Osteocyte (in vitro differentiated cells): Measurements from ENCODE around the gene LRRC57. TPM values are rescaled to one million over a fixed set of nuclear protein-coding genes. Genes with fewer than 3 reads are reported as not detected.

Experiments
- DNase-seq: peaks from one replicate; pipeline ENCODE4 v3.0.0; 2021; ENCODE audit warnings: mixed read lengths; ENCODE audit not compliant: unreplicated experiment; ENCODE audit errors: extremely low spot score
- H3K27ac Mint-ChIP-seq: one replicate; pipeline ENCODE4 v1.8.0; 2021; ENCODE audit warnings: mild to moderate bottlenecking, mixed read lengths; ENCODE audit not compliant: unreplicated experiment
- H3K27me3 Mint-ChIP-seq: one replicate; pipeline ENCODE4 v1.8.0; 2021; ENCODE audit warnings: mixed read lengths; ENCODE audit not compliant: unreplicated experiment
- H3K36me3 Mint-ChIP-seq: one replicate; pipeline ENCODE4 v1.8.0; 2021; ENCODE audit warnings: mixed read lengths; ENCODE audit not compliant: unreplicated experiment
- H3K4me1 Mint-ChIP-seq: one replicate; pipeline ENCODE4 v1.8.0; 2021; ENCODE audit warnings: mixed read lengths; ENCODE audit not compliant: unreplicated experiment
- H3K4me3 Mint-ChIP-seq: one replicate; pipeline ENCODE4 v1.8.0; 2021; ENCODE audit warnings: mild to moderate bottlenecking, moderate library complexity, mixed read lengths; ENCODE audit not compliant: unreplicated experiment
- H3K9me3 Mint-ChIP-seq: one replicate; pipeline ENCODE4 v1.8.0; 2021; ENCODE audit warnings: mixed read lengths; ENCODE audit not compliant: unreplicated experiment
- CTCF ChIP-seq: fragments of 200-600 bp; sonication (generic); IDR thresholded peaks from 2 replicates; pipeline ENCODE4 v1.5.0; 2021; ENCODE audit warnings: antibody characterized with exemption, mild to moderate bottlenecking, moderate library complexity
- total RNA-seq: library from RNA; stranded (reverse); gene quantifications from 2 replicates; pipeline ENCODE4 v1.2.1, GENCODE V29; 2021

Gene LRRC57
- total RNA-seq, 1 donor from 2014 or later = 38.9 TPM

DNA sequence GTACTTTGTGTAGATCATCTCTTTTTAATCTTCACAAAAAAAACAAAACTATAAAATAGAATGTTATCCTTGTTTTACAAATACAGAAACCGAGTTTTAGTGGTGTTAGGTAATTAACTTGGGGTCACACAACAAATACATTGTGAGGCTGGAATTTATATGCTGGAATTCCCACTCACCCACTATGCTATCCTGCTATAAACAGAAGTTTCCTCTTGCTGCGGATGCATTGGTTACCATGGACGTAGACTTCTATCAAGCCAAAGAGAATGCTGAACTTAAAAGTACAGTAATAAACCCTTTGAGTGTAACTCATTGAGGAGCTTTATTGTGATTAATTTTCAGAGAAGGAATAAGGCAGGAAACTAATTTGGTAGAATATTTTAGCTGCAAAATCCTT is 44.0 kb downstream of the LRRC57 start:
- no peaks in the 10 kb centered on the region for H3K9me3 Mint-ChIP-seq
- no peaks in the 10 kb centered on the region for H3K36me3 Mint-ChIP-seq
- no peak for DNase-seq
- H3K27me3 Mint-ChIP-seq = no peaks in the 10 kb centered on the region
- H3K4me3 Mint-ChIP-seq = no peak overlapping the region
- no peak for TF ChIP-seq CTCF
- H3K4me1 Mint-ChIP-seq = peaks cover 32% of the 10 kb centered on the region
- no peak overlapping the region for H3K27ac Mint-ChIP-seq

DNA sequence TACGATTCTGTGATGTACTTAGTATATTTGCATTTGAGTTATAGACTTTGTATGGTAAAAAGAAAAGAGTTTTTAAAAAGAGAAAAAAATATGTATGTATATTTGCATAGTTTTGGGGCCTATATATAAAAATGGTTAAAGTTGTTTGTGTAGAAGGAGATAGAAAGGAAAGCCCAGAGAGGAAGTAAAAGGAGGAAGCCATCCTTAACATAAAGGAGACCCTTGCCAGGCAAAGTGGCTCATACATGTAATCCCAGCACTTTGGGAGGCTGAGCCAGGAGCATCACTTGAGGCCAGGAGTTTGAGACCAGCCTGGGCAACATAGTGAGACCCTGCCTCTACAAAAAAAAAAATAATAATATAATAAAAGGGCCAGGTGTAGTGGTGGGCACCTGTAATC is 44.8 kb downstream of the LRRC57 start:
- TF ChIP-seq CTCF = no peak
- peaks cover 38% of the 10 kb centered on the region for H3K4me1 Mint-ChIP-seq
- no peak for DNase-seq
- peaks cover 3% of the 10 kb centered on the region for H3K36me3 Mint-ChIP-seq
- no peaks in the 10 kb centered on the region for H3K9me3 Mint-ChIP-seq
- no peak overlapping the region for H3K27ac Mint-ChIP-seq
- H3K27me3 Mint-ChIP-seq = no peaks in the 10 kb centered on the region
- no peak overlapping the region for H3K4me3 Mint-ChIP-seq

DNA sequence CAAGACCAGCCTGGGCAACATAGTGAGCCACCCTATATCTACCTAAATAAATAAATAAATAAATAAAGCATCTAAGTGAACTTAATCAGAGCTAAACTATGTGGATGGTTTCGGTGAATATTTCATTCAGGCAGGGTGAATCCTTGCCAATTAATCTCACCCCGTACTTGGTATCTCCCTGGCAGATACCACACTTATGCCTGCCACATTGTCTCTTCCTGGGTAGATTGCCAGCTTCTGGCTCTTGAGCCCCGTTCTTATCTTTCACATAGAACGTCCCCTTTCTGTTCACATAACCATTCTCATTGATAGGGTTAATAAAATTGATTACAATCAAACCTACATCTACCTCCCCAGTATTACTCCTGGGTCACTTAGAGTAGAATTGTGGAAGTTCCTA is 46.1 kb downstream of the LRRC57 start:
- no peak for TF ChIP-seq CTCF
- Mint-ChIP-seq H3K27ac (no peak overlapping the region), H3K4me3 (no peak overlapping the region), H3K9me3 (no peaks in the 10 kb centered on the region), H3K27me3 (no peaks in the 10 kb centered on the region), H3K4me1 (peaks cover 47% of the 10 kb centered on the region), H3K36me3 (peaks cover 3% of the 10 kb centered on the region)
- DNase-seq = no peak

GRCh38 chr15:42499858-42500609 is 48.6 kb downstream of the LRRC57 start:
- Mint-ChIP-seq H3K4me3 (no peak overlapping the region), H3K36me3 (peaks cover 3% of the 10 kb centered on the region), H3K27me3 (no peaks in the 10 kb centered on the region), H3K4me1 (peaks cover 61% of the 10 kb centered on the region), H3K9me3 (no peaks in the 10 kb centered on the region), H3K27ac (peak overlapping the region; percentile 81)
- TF ChIP-seq CTCF = no peak
- peak; percentile 64 for DNase-seq

DNA sequence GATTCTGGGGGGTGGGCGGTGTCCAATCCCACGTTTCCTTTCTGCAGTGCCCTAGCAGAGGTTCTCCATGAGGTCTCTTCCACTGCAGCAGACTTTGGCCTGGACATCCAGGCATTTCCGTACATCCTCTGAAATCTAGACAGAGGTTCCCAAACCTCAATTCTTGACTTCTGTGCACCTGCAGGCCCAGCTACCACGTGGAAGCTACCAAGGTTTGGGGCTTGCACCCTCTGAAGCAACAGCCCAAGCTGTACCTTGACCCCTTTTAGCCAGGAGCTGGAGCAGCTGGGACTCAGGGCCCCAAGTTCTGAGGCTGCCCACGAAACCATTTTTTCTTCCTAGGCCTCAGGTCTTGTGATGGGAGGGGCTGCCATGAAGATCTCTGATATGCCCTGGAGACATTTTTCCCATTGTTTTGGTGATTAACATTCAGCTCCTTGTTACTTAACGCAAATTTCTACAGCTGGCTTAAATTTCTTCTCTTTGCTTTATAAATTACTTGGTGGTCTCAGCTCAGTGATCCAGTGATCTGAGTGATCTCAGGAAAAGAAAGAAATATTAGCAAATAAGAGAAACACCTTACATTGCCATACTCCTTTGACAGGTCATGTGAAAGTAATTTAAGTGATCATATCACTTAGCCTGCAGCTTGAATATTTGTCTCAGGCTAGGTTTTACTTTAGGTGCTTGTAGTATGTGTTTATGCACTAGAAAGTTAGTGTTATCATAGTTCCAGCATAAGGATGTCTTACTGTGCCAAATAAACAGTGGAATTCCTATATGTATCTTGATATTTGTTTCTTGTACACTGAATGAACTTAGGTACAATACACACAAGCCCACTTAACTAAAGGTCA is 50.2 kb downstream of the LRRC57 start:
- H3K4me3 Mint-ChIP-seq = peak overlapping the region; percentile 40
- TF ChIP-seq CTCF = no peak
- H3K36me3 Mint-ChIP-seq = peaks cover 3% of the 10 kb centered on the region
- DNase-seq = no peak
- no peaks in the 10 kb centered on the region for H3K9me3 Mint-ChIP-seq
- no peaks in the 10 kb centered on the region for H3K27me3 Mint-ChIP-seq
- peak overlapping the region; percentile 85 for H3K27ac Mint-ChIP-seq
- H3K4me1 Mint-ChIP-seq = peaks cover 69% of the 10 kb centered on the region
